SK-N-SH treated with all-trans-retinoic acid at 6 μM for 48 hours (cell line): ENCODE data around the gene MYO1B.

Experiments
- ATAC-seq: fragments of 200-7000 bp; cut with Tn5 transposase; 3 replicates; pipeline ENCODE4 v1.9.1; 2020; ENCODE audit warnings: mild to moderate bottlenecking, moderate library complexity
- ARNTL ChIP-seq: fragments of 450-650 bp; formaldehyde crosslinking; IDR thresholded peaks from 2 replicates; pipeline ENCODE4 v1.5.0; 2020; ENCODE audit warnings: low read depth, mild to moderate bottlenecking, moderate library complexity, borderline replicate concordance
- BACH2 ChIP-seq: fragments of 250-450 bp; sonication (Bioruptor Pico); IDR thresholded peaks from 2 replicates; pipeline ENCODE4 v1.9.0; 2021; ENCODE audit warnings: mild to moderate bottlenecking, borderline replicate concordance
- CSDC2 ChIP-seq: fragments of 250-450 bp; sonication (Bioruptor Pico); IDR thresholded peaks from 2 replicates; pipeline ENCODE4 v1.5.0; 2020; ENCODE audit warnings: mild to moderate bottlenecking, moderate library complexity
- ESRRG ChIP-seq: fragments of 250-450 bp; sonication (Bioruptor Pico); IDR thresholded peaks from 2 replicates; pipeline ENCODE4 v1.6.1; 2021; ENCODE audit warnings: mild to moderate bottlenecking
- GLIS3 ChIP-seq: fragments of 250-450 bp; sonication (Bioruptor Pico); IDR thresholded peaks from 2 replicates; pipeline ENCODE4 v1.5.0; 2020; ENCODE audit warnings: mild to moderate bottlenecking, moderate library complexity
- ISL1 ChIP-seq: fragments of 250-450 bp; sonication (Bioruptor Pico); IDR thresholded peaks from 2 replicates; pipeline ENCODE4 v2.1.2; 2022; ENCODE audit warnings: mild to moderate bottlenecking, moderate library complexity
- PPARA ChIP-seq: fragments of 250-450 bp; sonication (Bioruptor Pico); IDR thresholded peaks from 2 replicates; pipeline ENCODE4 v1.5.0; 2020; ENCODE audit warnings: mild to moderate bottlenecking, borderline replicate concordance
- RARB ChIP-seq: fragments of 250-450 bp; sonication (Bioruptor Pico); IDR thresholded peaks from 2 replicates; pipeline ENCODE4 v1.8.0; 2021; ENCODE audit warnings: mild to moderate bottlenecking, moderate library complexity
- TCF4 ChIP-seq: fragments of 250-450 bp; sonication (Bioruptor Pico); IDR thresholded peaks from 2 replicates; pipeline ENCODE4 v1.8.0; 2021; ENCODE audit warnings: mild to moderate bottlenecking, moderate library complexity, borderline replicate concordance
- TOX ChIP-seq: fragments of 250-450 bp; sonication (Bioruptor Pico); IDR thresholded peaks from 2 replicates; pipeline ENCODE4 v1.8.0; 2021; ENCODE audit warnings: mild to moderate bottlenecking, moderate library complexity, borderline replicate concordance
- ZC3H10 ChIP-seq: fragments of 250-450 bp; sonication (Bioruptor Pico); IDR thresholded peaks from 2 replicates; pipeline ENCODE4 v1.5.1; 2021; ENCODE audit warnings: mild to moderate bottlenecking, moderate library complexity
- ZFP30 ChIP-seq: fragments of 450-650 bp; formaldehyde crosslinking; IDR thresholded peaks from 2 replicates; pipeline ENCODE4 v1.5.0; 2022; ENCODE audit warnings: mild to moderate bottlenecking, moderate library complexity
- ZNF565 ChIP-seq: fragments of 450-650 bp; formaldehyde crosslinking; conservative IDR thresholded peaks from 2 replicates; pipeline ENCODE4 v1.5.0; 2020; ENCODE audit warnings: low read depth, mild to moderate bottlenecking, moderate library complexity
- ZNF70 ChIP-seq: fragments of 450-650 bp; formaldehyde crosslinking; IDR thresholded peaks from 2 replicates; pipeline ENCODE4 v1.5.0; 2020; ENCODE audit warnings: mild to moderate bottlenecking, moderate library complexity
- ZNF8 ChIP-seq: fragments of 450-650 bp; formaldehyde crosslinking; IDR thresholded peaks from 2 replicates; pipeline ENCODE4 v1.5.0; 2020; ENCODE audit warnings: mild to moderate bottlenecking, moderate library complexity
- TF ChIP-seq, protein P1 (sequence below): fragments of 250-450 bp; sonication (Bioruptor Pico); IDR thresholded peaks from 2 replicates; pipeline ENCODE4 v1.5.1; 2021; ENCODE audit warnings: mild to moderate bottlenecking, moderate library complexity
- TF ChIP-seq, protein P2 (sequence below): fragments of 250-450 bp; sonication (Bioruptor Pico); IDR thresholded peaks from 2 replicates; pipeline ENCODE4 v1.8.0; 2020; ENCODE audit warnings: mild to moderate bottlenecking, moderate library complexity, borderline replicate concordance
- TF ChIP-seq, protein P3 (sequence below): fragments of 250-450 bp; sonication (Bioruptor Pico); IDR thresholded peaks from 2 replicates; pipeline ENCODE4 v1.5.0; 2020; ENCODE audit warnings: mild to moderate bottlenecking, moderate library complexity

The MYO1B gene

DNA sequence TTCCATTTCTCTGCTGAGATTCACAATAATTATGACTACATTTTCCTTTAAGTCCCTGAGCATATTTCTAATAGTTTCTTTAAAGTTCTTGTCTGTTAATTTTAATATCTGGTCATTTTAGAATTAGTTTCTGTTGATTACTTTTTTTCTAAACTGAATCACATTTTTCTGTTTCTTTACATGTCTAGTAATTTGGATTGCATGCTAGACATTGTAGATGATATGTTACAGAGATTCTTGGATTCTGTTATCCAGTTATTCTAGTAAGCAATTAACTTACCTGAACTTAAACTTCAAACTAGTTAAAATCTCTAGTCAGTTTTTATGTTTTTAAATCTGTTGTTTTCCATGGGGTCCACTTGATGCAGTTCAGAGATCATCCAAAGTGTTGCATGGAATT lies 214.0 kb downstream of the MYO1B start:
- TF ChIP-seq ZNF565 = no peak
- TF ChIP-seq, protein P1, sequence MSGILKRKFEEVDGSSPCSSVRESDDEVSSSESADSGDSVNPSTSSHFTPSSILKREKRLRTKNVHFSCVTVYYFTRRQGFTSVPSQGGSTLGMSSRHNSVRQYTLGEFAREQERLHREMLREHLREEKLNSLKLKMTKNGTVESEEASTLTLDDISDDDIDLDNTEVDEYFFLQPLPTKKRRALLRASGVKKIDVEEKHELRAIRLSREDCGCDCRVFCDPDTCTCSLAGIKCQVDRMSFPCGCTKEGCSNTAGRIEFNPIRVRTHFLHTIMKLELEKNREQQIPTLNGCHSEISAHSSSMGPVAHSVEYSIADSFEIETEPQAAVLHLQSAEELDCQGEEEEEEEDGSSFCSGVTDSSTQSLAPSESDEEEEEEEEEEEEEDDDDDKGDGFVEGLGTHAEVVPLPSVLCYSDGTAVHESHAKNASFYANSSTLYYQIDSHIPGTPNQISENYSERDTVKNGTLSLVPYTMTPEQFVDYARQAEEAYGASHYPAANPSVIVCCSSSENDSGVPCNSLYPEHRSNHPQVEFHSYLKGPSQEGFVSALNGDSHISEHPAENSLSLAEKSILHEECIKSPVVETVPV = no peak
- TF ChIP-seq, protein P2, sequence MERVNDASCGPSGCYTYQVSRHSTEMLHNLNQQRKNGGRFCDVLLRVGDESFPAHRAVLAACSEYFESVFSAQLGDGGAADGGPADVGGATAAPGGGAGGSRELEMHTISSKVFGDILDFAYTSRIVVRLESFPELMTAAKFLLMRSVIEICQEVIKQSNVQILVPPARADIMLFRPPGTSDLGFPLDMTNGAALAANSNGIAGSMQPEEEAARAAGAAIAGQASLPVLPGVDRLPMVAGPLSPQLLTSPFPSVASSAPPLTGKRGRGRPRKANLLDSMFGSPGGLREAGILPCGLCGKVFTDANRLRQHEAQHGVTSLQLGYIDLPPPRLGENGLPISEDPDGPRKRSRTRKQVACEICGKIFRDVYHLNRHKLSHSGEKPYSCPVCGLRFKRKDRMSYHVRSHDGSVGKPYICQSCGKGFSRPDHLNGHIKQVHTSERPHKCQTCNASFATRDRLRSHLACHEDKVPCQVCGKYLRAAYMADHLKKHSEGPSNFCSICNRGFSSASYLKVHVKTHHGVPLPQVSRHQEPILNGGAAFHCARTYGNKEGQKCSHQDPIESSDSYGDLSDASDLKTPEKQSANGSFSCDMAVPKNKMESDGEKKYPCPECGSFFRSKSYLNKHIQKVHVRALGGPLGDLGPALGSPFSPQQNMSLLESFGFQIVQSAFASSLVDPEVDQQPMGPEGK (CRISPR knock-in tag) = no peak
- no peak for TF ChIP-seq PPARA (CRISPR knock-in tag)
- TF ChIP-seq ZNF8 (CRISPR knock-in tag) = no peak
- no peak for TF ChIP-seq ARNTL (CRISPR knock-in tag)
- TF ChIP-seq BACH2 (CRISPR knock-in tag) = no peak
- TF ChIP-seq TCF4 = no peak
- TF ChIP-seq ESRRG (CRISPR knock-in tag) = no peak
- no peak for TF ChIP-seq ZC3H10 (CRISPR knock-in tag)
- TF ChIP-seq ZFP30 (CRISPR knock-in tag) = no peak
- TF ChIP-seq, protein P3, sequence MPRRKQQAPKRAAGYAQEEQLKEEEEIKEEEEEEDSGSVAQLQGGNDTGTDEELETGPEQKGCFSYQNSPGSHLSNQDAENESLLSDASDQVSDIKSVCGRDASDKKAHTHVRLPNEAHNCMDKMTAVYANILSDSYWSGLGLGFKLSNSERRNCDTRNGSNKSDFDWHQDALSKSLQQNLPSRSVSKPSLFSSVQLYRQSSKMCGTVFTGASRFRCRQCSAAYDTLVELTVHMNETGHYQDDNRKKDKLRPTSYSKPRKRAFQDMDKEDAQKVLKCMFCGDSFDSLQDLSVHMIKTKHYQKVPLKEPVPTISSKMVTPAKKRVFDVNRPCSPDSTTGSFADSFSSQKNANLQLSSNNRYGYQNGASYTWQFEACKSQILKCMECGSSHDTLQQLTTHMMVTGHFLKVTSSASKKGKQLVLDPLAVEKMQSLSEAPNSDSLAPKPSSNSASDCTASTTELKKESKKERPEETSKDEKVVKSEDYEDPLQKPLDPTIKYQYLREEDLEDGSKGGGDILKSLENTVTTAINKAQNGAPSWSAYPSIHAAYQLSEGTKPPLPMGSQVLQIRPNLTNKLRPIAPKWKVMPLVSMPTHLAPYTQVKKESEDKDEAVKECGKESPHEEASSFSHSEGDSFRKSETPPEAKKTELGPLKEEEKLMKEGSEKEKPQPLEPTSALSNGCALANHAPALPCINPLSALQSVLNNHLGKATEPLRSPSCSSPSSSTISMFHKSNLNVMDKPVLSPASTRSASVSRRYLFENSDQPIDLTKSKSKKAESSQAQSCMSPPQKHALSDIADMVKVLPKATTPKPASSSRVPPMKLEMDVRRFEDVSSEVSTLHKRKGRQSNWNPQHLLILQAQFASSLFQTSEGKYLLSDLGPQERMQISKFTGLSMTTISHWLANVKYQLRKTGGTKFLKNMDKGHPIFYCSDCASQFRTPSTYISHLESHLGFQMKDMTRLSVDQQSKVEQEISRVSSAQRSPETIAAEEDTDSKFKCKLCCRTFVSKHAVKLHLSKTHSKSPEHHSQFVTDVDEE (CRISPR knock-in tag) = no peak
- TF ChIP-seq GLIS3 (CRISPR knock-in tag) = no peak
- no peak for TF ChIP-seq TOX (CRISPR knock-in tag)
- TF ChIP-seq CSDC2 (CRISPR knock-in tag) = no peak
- no peak for TF ChIP-seq RARB (CRISPR knock-in tag)
- TF ChIP-seq, all 23 proteins: peak for 0
- no peak for ATAC-seq

DNA sequence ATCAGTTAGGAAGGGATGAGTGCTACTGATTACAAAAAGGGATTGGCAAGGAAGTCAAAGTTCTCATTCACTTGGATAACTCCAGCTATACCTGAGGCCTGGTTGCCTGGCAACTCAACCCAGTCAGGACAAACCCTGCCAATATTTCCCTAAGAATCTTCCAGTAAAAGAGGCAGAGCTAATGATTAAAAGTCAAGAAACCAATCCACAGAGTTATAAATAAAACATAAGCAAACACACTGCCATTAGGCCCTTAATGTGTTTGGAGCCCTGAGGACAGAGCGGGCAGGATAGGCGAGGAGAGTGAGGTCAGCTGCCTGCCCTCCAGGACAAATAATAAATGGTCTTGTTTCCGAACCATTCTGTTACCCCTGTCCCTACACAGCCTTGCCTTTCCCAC lies 217.2 kb downstream of the MYO1B start:
- ATAC-seq = no peak
- TF ChIP-seq ZFP30 (CRISPR knock-in tag) = no peak

DNA sequence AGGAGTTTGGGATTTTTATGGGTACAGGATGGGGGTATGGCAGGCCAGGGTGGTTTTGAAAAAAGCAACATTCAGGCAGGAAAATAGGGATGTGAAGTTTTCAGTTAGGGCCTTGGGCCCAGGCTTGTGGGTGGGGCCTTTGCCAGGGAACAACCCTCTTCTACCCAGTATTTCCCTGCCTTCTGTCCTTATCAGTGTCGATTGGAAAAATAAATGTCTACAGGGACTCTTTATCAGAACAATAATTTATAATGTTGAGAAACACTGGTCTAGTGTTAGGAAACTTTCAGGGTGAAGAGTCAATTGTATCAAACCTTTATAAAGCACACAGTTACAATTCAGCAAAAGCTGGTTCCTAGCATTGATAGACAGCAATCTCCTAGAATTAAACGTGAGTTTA lies 218.6 kb downstream of the MYO1B start:
- TF ChIP-seq ISL1 (CRISPR knock-in tag) (no peak), PPARA (CRISPR knock-in tag) (no peak), ZC3H10 (CRISPR knock-in tag) (no peak), ZNF70 (CRISPR knock-in tag) (no peak)
- TF ChIP-seq, protein P1 = no peak
- TF ChIP-seq, protein P3 (CRISPR knock-in tag) = no peak

More for the DNA sequence above, 218.6 kb downstream of the MYO1B start:
- no peak for ATAC-seq
